ENCODE results near the gene FOXP1.

Gene FOXP1

GRCh38 chr3:71376503-71376902, 207.0 kb downstream of the FOXP1 start (continued):
- TF ChIP-seq TOX (CRISPR knock-in tag; IDR thresholded peaks at IDR 0.05; ENCODE audit: borderline replicate concordance) (no peak), BACH2 (CRISPR knock-in tag; IDR thresholded peaks at IDR 0.05; ENCODE audit: borderline replicate concordance) (no peak), PPARA (CRISPR knock-in tag; IDR thresholded peaks at IDR 0.05; ENCODE audit: borderline replicate concordance) (no peak), ZC3H10 (CRISPR knock-in tag; IDR thresholded peaks at IDR 0.05) (no peak), RARB (CRISPR knock-in tag; IDR thresholded peaks at IDR 0.05) (no peak), PATZ1 (CRISPR knock-in tag; IDR thresholded peaks at IDR 0.05; ENCODE audit: borderline replicate concordance) (no peak), ZNF565 (CRISPR knock-in tag; conservative IDR thresholded peaks at IDR 0.05; ENCODE audit: low read depth) (no peak)

GRCh38 chr3:71374582-71374981, 208.9 kb downstream of the FOXP1 start:
- no peak for ATAC-seq

DNA sequence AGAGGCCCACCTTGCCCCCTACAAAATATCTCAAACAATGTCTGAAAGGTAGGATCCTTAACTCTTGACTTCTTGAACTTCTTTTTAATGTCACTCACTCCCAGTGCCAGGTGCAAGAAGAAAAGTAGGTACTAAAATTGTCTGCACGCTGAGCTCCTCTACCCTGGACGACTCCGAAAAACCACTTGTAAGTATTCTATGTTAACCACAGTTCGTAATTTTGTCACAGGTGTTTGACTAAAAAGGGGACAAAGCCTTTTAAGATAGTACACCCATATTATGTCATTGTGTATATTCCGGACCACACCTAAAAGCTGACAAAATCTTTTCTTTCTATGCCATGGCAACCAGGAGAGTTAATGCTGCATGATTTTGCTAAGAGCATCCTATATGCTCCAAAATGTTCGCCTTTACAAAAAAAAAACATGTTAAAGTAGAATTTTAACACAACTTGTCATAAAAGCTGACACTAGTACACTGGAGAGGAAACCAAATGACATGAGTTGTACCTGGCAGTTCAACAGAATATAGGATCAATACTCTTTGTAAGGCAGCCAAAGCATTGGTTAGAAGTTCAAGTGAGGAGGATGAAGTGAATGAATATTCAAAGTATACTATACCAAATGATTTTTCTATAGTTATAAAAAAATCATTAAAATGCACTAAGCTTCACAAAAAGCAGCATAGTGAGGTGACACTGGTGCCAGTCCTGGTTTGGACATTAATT, 210.5 kb downstream of the FOXP1 start:
- ATAC-seq: no peak
- no peak for TF ChIP-seq ZNF8 (CRISPR knock-in tag; IDR thresholded peaks at IDR 0.05)
- TF ChIP-seq CSDC2 (CRISPR knock-in tag; IDR thresholded peaks at IDR 0.05): no peak

More at GRCh38 chr3:71374582-71374981, 208.9 kb downstream of the FOXP1 start:
- no peak for TF ChIP-seq ZNF565 (CRISPR knock-in tag; conservative IDR thresholded peaks at IDR 0.05; ENCODE audit: low read depth)
- no peak for TF ChIP-seq CSDC2 (CRISPR knock-in tag; IDR thresholded peaks at IDR 0.05)
- TF ChIP-seq, protein P1, sequence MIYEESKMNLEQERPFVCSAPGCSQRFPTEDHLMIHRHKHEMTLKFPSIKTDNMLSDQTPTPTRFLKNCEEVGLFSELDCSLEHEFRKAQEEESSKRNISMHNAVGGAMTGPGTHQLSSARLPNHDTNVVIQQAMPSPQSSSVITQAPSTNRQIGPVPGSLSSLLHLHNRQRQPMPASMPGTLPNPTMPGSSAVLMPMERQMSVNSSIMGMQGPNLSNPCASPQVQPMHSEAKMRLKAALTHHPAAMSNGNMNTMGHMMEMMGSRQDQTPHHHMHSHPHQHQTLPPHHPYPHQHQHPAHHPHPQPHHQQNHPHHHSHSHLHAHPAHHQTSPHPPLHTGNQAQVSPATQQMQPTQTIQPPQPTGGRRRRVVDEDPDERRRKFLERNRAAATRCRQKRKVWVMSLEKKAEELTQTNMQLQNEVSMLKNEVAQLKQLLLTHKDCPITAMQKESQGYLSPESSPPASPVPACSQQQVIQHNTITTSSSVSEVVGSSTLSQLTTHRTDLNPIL (CRISPR knock-in tag; IDR thresholded peaks at IDR 0.05; ENCODE audit: low read depth): no peak
- no peak for TF ChIP-seq ZC3H10 (CRISPR knock-in tag; IDR thresholded peaks at IDR 0.05)
- no peak for TF ChIP-seq ISL1 (CRISPR knock-in tag; IDR thresholded peaks at IDR 0.05)
- no peak for TF ChIP-seq ARNTL (CRISPR knock-in tag; IDR thresholded peaks at IDR 0.05; ENCODE audit: borderline replicate concordance, low read depth)
- TF ChIP-seq POU6F1 (CRISPR knock-in tag; IDR thresholded peaks at IDR 0.05; ENCODE audit: borderline replicate concordance, low read depth): no peak
- TF ChIP-seq PPARA (CRISPR knock-in tag; IDR thresholded peaks at IDR 0.05; ENCODE audit: borderline replicate concordance): no peak
- TF ChIP-seq, protein P2, sequence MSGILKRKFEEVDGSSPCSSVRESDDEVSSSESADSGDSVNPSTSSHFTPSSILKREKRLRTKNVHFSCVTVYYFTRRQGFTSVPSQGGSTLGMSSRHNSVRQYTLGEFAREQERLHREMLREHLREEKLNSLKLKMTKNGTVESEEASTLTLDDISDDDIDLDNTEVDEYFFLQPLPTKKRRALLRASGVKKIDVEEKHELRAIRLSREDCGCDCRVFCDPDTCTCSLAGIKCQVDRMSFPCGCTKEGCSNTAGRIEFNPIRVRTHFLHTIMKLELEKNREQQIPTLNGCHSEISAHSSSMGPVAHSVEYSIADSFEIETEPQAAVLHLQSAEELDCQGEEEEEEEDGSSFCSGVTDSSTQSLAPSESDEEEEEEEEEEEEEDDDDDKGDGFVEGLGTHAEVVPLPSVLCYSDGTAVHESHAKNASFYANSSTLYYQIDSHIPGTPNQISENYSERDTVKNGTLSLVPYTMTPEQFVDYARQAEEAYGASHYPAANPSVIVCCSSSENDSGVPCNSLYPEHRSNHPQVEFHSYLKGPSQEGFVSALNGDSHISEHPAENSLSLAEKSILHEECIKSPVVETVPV (CRISPR knock-in tag; IDR thresholded peaks at IDR 0.05): no peak
- TF ChIP-seq ZNF8 (CRISPR knock-in tag; IDR thresholded peaks at IDR 0.05): no peak
- TF ChIP-seq OSR1 (CRISPR knock-in tag; IDR thresholded peaks at IDR 0.05): no peak

DNA sequence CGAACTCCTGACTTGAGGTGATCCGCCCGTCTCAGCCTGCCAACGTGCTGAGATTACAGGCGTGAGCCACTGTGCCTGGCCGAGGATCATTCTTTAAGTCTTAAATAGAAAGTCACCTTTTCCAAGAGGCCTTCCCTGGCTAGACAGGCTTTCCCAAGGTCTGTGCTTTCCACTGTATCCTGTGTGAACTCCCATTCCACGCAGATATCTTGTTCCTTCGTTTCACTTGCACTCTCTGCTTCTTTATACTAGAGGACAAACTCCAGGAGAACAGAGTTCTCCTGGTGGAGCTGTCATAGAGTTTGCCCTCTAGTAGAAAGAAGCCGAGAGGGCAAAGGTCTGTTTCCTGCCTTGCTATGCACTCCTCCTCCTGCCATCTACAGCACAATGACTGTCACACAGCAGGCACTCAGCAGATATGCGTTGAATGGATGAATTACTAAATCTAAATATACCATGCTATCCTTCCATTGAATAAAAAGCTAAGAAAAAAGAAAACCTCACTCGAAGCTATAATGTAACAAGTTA, 211.2 kb downstream of the FOXP1 start:
- no peak for TF ChIP-seq TSHZ2 (CRISPR knock-in tag; IDR thresholded peaks at IDR 0.05)
- TF ChIP-seq ZNF70 (CRISPR knock-in tag; IDR thresholded peaks at IDR 0.05): no peak
- TF ChIP-seq ARNTL (CRISPR knock-in tag; IDR thresholded peaks at IDR 0.05; ENCODE audit: borderline replicate concordance, low read depth): no peak
- ATAC-seq: no peak

Measured in SK-N-SH treated with all-trans-retinoic acid at 6 μM for 48 hours (cell line).